NT2/D1 (cell line): ENCODE results near the gene ZBTB16.

Experiments used
- SUZ12 ChIP-seq: IDR thresholded peaks from 2 replicates; pipeline ENCODE4 v1.6.1; 2011; ENCODE audit not compliant: insufficient read length, insufficient read depth; ENCODE audit errors: extremely low read depth
- YY1 ChIP-seq: IDR thresholded peaks from 2 replicates; pipeline ENCODE4 v1.6.1; 2011; ENCODE audit not compliant: insufficient read length, insufficient read depth
- ZNF274 ChIP-seq: IDR thresholded peaks from 2 replicates; pipeline ENCODE4 v1.6.1; 2011; ENCODE audit warnings: mild to moderate bottlenecking, low read depth, low read length

- TF ChIP-seq ZNF274 = no peak
- TF ChIP-seq YY1 = no peak
- TF ChIP-seq SUZ12 = no peak
Observed at GRCh38 chr11:114287154-114287553, 227.6 kb downstream of the ZBTB16 start.
